ENCODE measurements around the gene TENM4.

TENM4 gene

GRCh38 chr11:79019277-79019676, 421.6 kb downstream of the TENM4 start:
- no peak for TF ChIP-seq CTCF (conservative IDR thresholded peaks at IDR 0.05; ENCODE audit: low read depth, low read length)
- no peak overlapping the region for H3K4me3 ChIP-seq (ENCODE audit: low read depth, low read length)
- no peak for DNase-seq (ENCODE audit: low read depth)

- no peak for TF ChIP-seq CTCF (conservative IDR thresholded peaks at IDR 0.05; ENCODE audit: low read depth, low read length)
- DNase-seq (ENCODE audit: low read depth) = peak; percentile 51
- H3K4me3 ChIP-seq (ENCODE audit: low read depth, low read length) = no peak overlapping the region
Observed at GRCh38 chr11:79018371-79018849, 422.4 kb downstream of the TENM4 start.

- H3K4me3 ChIP-seq (ENCODE audit: low read depth, low read length) = no peak overlapping the region
- TF ChIP-seq CTCF (conservative IDR thresholded peaks at IDR 0.05; ENCODE audit: low read depth, low read length) = no peak
- DNase-seq (ENCODE audit: low read depth) = no peak
Observed at GRCh38 chr11:79017811-79018210, 423.0 kb downstream of the TENM4 start.

- no peak for TF ChIP-seq CTCF (conservative IDR thresholded peaks at IDR 0.05; ENCODE audit: low read depth, low read length)
- no peak for DNase-seq (ENCODE audit: low read depth)
- no peak overlapping the region for H3K4me3 ChIP-seq (ENCODE audit: low read depth, low read length)
Observed at GRCh38 chr11:79013509-79013908, 427.3 kb downstream of the TENM4 start.

GRCh38 chr11:79011357-79011756, 429.5 kb downstream of the TENM4 start:
- DNase-seq (ENCODE audit: low read depth) = no peak
- TF ChIP-seq CTCF (conservative IDR thresholded peaks at IDR 0.05; ENCODE audit: low read depth, low read length) = no peak
- no peak overlapping the region for H3K4me3 ChIP-seq (ENCODE audit: low read depth, low read length)

GRCh38 chr11:79007771-79008402, 432.9 kb downstream of the TENM4 start:
- H3K4me3 ChIP-seq (ENCODE audit: low read depth, low read length) = no peak overlapping the region
- no peak for TF ChIP-seq CTCF (conservative IDR thresholded peaks at IDR 0.05; ENCODE audit: low read depth, low read length)
- no peak for DNase-seq (ENCODE audit: low read depth)

- no peak for DNase-seq (ENCODE audit: low read depth)
- TF ChIP-seq CTCF (conservative IDR thresholded peaks at IDR 0.05; ENCODE audit: low read depth, low read length) = no peak
- H3K4me3 ChIP-seq (ENCODE audit: low read depth, low read length) = no peak overlapping the region
Observed at GRCh38 chr11:79006854-79007253, 434.0 kb downstream of the TENM4 start.

Measured in choroid plexus epithelial cell (primary cell).